Activated gamma-delta T cell treated with anti-CD3 and anti-CD28 coated beads, Interleukin-2, amount 50 U/mL, for 16 hours (primary cell): ENCODE data around the gene KMT2C.
"Not testable (repeated sequence)": the region's sequence is repeated elsewhere in the genome, so short reads cannot be mapped to it uniquely, and the experiment has no call there.

ENCODE experiments used
- DNase-seq: peaks from one replicate; pipeline ENCODE4 v3.0.0-alpha.2; 2020; ENCODE audit warnings: low read depth

The KMT2C gene

GRCh38 chr7:152402384-152403250 lies 33.2 kb downstream of the KMT2C start:
- no peak for DNase-seq

- DNase-seq = no peak
Measured at GRCh38 chr7:152399344-152399743, 36.5 kb downstream of the KMT2C start.

GRCh38 chr7:152395112-152395511 lies 40.7 kb downstream of the KMT2C start:
- DNase-seq = no peak

GRCh38 chr7:152394214-152394613 lies 41.6 kb downstream of the KMT2C start:
- DNase-seq = not testable (repeated sequence)

- no peak for DNase-seq
Measured at GRCh38 chr7:152392254-152392653, 43.5 kb downstream of the KMT2C start.

- not testable (repeated sequence) for DNase-seq
Measured at GRCh38 chr7:152386136-152386764, 49.6 kb downstream of the KMT2C start.

GRCh38 chr7:152384235-152385200 lies 51.3 kb downstream of the KMT2C start:
- not testable (repeated sequence) for DNase-seq

GRCh38 chr7:152383341-152384234 lies 52.2 kb downstream of the KMT2C start:
- DNase-seq = no peak

- DNase-seq = no peak
Measured at GRCh38 chr7:152382244-152382643, 53.6 kb downstream of the KMT2C start.

GRCh38 chr7:152380931-152381578 lies 54.7 kb downstream of the KMT2C start:
- DNase-seq = not testable (repeated sequence)

GRCh38 chr7:152378497-152378896 lies 57.3 kb downstream of the KMT2C start:
- DNase-seq = not testable (repeated sequence)

- DNase-seq = not testable (repeated sequence)
Measured at GRCh38 chr7:152376716-152377484, 58.9 kb downstream of the KMT2C start.

- DNase-seq = no peak
Measured at GRCh38 chr7:152370297-152370696, 65.5 kb downstream of the KMT2C start.

- DNase-seq = no peak
Measured at GRCh38 chr7:152369518-152369917, 66.3 kb downstream of the KMT2C start.

GRCh38 chr7:152367170-152367569 lies 68.6 kb downstream of the KMT2C start:
- no peak for DNase-seq

GRCh38 chr7:152366662-152367061 lies 69.1 kb downstream of the KMT2C start:
- no peak for DNase-seq

- no peak for DNase-seq
Measured at GRCh38 chr7:152365982-152366603, 69.7 kb downstream of the KMT2C start.

- DNase-seq = no peak
Measured at GRCh38 chr7:152363798-152364197, 72.0 kb downstream of the KMT2C start.
